GM19035 (cell line): Measurements from ENCODE around the gene CAVIN4.

Source experiments
- ATAC-seq: cut with Tn5 transposase; IDR thresholded peaks from one replicate; pipeline ENCODE4 v1.9.1; 2021; ENCODE audit not compliant: unreplicated experiment

Gene CAVIN4

DNA sequence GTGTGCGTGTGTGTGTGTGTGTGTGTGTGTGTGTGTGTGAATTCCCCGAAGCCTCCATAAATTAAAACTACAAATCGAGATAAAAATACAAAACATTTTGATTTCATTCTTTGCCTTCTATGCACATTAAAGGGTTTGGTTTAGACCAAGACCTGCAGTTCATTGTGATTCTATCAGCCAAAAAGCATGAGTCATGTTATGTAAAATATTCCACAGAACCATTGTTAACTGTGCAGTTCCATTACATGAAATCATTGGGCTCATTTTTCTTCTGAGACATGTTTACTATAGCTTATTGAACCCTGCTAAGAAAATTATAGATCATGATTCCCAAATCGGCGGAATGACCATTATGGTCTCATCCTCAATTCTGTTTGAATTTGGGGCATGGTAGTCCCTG, 11.7 kb downstream of the CAVIN4 start:
- ATAC-seq, result no peak

DNA sequence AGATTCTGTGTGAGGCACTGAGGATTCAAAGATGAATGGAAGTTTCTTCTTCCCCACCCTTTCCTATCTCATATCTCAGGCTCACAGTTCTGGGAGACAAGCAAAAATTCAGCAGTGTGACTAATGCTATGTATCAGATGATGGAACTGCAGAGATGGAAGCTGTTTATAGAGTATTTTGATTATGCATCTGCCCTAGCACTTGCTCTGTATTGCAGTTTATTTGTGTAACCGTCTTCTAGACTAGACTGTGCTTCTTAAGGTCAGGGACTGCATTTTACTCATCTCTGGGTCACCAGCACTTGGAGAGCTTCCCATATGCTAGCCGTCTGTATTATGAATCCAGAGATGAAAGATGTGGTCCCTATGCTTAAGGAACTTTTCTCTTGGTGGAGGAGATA, 12.6 kb downstream of the CAVIN4 start:
- ATAC-seq, result no peak

DNA sequence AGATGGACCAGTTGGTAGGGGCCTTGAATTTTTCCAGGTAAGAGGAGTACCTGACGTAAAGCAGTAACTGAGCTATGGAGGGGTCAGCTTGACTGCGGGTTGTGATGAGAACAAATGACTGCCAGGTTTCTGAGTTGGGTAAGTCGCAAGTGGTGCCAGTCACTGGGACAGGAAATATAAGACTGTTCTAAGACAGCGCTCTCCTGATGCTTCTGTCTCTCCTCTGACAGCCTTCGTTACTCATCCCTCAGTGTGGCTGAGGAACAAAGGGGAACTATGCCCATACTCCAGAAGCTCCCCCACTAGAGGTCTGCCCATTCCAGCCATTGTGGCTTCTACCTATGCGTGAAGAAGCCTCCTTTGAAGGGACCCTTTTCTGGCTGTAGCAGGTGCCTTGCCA, 13.3 kb downstream of the CAVIN4 start:
- ATAC-seq, result no peak

DNA sequence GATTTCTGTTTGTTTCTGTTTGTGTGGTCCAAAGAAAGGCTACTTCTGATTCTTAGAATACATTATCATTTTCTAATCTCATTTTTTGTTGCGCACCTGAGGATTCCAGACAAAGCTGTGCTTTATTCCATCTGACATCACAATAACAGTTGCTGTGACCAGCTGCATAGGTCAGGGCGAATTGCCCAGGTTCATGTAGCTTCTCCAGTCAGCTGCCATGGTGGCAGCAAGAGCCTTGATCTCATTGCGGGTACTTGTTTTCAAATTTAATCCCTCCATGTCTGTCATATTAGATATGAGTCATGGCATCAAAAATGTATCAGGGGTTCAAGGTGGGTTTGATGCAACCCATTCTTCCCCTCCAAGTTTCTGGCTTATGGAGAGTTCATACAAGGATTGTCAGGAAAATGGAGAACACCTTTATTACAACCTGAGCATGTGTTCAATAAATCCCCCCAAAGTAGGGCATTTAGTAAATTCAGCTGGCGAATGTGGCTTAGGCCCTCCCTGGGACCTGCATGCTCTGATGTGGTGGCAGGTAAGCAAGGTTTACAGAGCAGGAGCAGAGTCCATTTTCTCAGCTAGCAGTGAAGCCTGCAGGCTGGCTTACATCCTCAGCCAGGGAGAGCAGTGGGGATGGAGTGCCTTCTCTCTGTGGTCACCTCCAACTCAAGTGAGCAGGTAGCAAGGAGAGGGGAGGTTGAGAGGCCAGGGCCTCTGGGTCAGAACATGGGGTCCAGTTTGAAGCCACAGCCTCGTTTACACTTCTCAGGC, 13.9 kb downstream of the CAVIN4 start:
- ATAC-seq, result no peak

DNA sequence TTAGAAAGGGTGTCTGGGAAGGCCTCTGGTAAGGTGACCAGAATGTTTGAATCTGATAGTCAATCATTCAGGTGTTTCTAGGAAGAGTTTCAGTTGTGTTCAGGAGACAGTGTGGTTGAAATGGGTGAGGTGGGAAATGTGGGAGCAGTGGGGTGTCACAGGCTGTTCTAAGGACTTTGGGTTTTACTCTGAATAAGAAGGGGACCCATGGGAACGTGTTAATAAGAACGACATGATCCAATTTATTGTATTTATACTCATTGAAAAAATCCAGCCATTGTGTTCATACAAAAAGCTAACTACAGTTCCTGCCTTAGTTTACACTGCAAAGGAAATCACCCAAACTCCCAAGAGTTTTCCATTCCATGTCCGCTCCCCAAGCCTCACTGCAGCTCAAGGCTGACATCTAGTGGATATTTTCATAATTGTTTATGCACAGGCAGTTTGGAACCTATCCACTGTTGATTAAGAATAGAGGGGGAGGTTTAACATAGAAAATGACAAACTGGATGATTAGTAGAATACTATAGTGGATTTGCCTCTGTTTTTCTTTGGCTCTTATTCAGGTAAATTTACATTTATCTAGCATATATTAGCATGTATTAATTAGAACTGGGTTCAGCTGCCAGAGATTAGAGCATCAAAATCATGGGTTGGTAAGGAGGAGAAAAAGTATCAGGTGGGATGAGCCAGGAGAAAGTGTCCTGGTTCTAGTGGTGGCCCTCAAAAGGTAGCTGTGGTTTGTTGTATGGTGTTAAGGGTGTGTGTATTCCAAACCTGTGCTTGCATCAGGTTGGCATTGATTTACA, 17.7 kb downstream of the CAVIN4 start:
- ATAC-seq, result peak; percentile 47

DNA sequence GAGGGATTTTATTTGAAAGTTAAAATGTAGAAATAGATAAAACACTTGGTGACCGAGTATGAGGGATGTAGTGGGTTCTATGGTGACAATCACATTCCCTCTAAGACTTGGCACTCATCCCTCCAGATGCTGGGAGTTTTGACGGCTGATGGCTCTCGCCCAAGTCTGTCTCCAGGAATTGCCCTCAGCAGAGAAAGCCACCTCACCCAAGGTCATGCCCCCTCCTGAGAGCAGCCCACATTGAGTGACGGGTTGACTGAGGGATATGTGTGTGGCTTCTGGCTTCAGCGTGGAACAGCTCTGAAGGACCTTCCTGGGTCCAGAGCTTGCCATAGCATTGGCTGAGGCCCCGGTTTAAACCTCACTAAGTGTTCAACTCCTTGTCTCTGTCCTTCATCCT, 19.4 kb downstream of the CAVIN4 start:
- ATAC-seq, result no peak

DNA sequence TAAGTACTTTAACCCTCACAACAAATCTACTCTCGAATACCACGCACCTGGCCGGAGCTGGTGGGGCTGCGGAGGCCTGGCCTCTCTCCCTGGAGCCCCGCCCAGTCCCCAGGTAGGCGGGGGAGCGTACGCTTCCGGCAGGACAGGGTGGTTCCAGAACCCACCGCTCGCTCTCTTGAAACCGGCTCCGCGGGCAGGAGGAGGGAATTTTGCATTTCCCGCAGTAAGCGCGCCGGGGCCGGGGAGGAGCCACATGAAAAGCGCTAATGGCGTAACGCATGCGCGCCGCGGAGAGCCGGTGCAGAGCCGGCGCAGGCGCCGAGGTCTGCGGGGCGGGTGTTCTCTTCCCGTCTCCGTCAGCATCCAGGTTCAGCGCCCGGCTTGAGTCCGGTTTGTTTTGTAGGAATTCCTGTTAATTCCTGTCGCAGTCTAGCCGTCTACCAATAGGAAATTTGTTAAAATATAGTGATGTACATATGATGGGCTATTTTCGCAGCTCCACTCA, 20.8 kb downstream of the CAVIN4 start:
- peak; percentile 82 for ATAC-seq

DNA sequence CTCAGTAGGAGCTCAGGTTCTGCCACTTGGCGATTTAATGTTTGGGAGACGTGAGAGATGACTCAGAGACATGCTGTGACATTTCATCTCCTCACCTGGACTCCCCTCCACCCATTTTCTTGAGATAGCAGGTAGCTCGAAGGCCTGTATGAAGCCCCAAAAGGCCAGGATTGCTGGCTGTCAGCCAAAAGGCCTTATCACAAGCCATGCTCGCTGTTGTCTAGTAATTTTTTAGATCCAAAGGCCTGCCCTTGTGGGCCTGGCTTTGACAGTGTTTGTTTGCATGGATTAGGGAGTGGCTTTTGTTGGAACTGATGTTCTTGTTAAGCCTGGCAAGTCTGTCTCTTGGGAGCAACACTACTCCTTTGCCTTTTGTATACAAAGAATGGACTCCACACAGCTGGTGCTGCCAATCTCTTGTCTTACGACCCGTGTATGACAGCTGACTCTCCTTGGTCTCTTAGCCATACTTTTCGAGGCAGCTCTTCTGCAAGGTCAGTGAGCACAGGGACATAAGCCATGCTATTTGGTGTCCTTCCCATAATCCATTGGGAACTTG, 22.7 kb downstream of the CAVIN4 start:
- ATAC-seq, result no peak

DNA sequence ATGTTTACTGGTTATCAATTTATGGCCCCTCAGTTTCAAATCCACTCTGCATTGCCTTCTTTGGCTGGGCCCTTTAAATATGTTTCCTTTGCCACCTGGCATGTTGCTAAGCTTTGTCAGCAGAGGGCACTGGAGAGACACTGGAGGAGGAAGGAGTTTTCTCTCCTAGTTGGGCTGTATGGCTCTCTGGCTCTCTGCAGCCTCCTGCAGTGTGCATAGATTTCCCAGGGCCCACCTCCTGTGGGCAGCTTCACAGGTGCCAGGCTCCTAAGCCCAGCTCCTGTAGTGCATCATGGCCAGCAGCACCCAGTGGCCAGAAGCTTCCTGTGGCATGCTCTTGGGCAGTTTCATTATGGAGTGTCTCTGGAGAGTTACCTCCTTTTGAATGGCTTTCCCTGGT, 23.3 kb downstream of the CAVIN4 start:
- ATAC-seq, result peak; percentile 57

DNA sequence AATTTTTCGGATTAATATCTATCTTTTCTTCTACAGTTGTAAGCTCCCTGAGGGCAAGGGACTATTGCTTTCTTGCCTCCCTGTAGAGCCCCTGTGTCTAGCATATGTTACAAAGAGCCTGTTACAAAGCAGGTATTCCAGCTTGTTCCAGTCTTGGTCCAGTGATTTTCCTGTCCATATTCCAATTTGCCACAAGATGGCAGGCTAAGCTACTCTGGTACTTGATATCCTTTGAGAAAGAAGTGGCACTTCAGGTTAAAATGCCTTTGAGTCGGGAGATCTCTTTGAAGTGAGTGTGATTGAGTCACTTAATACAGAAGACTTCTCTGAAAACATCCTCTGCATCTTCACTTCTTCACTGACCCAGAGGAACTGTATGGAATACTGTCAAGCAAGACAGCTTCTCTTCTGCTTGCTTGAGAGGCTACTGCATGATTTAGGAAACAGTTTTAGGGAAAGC, 24.5 kb downstream of the CAVIN4 start:
- ATAC-seq, result no peak

DNA sequence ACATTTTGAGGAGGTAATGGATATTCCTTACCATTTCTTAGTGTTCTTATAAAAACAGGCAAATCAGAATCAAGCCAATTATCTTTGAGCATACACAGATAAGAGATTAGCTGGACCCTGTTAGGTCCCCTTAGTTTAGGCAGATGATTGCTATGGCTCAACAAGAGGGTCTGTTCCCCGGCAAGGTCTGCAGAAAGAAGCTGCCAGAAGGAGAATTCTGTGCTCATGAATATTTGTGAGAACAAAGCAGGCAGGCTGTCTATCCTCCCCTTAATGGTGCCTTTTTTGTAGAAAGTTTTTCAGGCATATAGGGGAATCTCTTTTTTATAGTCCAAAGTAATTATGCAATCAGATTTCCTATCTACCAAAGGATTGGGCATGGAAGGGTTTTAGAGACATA, 27.5 kb downstream of the CAVIN4 start:
- no peak for ATAC-seq

DNA sequence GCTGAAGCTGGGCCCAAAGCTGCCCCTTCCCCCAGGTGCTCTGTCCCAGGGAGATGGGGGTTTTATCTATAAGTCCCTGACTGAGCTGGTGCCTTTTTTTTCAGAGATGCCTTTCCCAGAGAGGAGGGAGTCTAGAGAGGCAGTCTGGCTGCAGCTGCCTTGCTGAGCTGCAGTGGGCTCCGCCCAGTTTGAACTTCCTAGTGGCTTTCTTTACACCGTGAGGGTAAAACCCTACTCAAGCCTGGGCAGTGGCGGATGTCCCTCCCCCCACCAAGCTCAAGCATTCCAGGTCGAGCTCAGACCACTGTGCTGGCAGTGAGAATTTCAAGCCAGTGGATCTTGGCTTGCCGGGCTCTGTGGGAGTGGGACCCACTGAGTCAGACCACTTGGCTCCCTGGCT, 41.3 kb downstream of the CAVIN4 start:
- no peak for ATAC-seq

DNA sequence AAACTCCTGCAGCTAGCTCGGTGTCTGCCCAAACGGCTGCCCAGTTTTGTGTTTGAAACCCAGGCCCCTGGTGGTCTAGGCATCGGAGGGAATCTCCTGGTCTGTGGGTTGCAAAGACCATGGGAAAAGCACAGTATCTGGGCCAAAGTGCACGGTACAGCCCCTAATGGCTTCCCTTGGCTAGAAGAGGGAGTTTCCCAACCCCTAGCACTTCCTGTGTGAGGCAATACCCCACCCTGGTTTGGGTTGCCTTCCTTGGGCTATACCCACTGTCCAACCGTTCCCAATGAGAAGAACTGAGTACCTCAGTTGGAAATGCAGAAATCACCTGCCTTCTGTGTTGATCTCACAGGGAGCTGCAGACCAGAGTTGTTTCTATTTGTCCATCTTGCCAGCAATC, 41.8 kb downstream of the CAVIN4 start:
- ATAC-seq, result no peak

DNA sequence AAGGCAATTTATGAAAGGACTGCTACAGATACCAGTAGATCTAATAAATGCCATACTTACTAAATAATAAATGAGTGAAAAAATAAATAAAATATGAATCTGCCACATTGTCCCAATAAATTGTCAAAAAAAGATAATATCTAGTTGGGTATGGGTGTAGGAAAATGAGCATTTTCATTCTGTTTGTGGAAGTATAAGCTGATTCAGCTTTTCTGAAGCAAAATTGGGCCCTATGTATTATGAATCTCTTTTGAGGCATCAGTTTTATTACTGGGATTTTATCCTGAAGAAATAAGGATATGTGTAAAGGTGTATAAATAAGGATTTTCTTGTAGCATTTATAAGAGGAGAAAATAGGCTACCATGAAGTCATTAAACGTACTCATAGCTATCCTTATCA, 46.1 kb downstream of the CAVIN4 start:
- no peak for ATAC-seq

DNA sequence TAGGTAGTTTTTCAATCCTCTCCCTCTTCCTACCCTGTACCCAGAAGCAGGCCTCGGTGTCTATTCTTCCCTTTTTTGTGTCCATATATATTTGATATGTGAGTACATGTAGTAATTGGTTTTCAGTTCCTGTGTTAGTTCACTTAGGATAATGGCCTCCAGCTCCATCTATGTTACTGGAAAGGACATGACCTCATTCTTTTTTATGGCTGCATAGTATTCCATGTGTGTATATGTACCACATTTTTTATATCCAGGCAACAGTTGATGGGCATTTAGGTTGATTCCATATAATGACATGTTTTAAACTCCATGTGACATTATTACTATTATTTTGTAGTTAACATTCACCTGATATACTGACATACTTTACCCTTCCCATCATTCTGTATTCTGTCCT, 49.1 kb downstream of the CAVIN4 start:
- ATAC-seq, result no peak

DNA sequence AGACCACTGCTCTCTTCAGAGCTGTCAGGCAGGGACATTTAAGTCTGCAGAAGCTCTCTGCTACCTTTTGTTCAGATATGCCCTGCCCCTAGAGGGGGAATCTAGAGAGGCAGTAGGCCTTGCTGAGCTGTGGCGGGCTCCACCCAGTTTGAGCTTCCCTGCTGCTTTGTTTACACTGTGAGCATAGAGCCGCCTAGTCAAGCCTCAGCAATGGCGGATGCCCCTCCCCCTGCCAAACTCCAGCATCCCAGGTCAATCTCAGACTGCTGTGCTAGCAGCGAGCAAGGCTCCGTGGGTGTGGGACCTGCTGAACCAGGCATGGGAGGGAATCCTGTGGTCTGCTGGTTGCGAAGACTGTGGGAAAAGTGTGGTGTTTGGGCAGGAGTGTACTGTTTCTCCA, 59.9 kb downstream of the CAVIN4 start:
- ATAC-seq, result no peak
